ENCODE measurements around the gene PACSIN1.

Gene PACSIN1

DNA sequence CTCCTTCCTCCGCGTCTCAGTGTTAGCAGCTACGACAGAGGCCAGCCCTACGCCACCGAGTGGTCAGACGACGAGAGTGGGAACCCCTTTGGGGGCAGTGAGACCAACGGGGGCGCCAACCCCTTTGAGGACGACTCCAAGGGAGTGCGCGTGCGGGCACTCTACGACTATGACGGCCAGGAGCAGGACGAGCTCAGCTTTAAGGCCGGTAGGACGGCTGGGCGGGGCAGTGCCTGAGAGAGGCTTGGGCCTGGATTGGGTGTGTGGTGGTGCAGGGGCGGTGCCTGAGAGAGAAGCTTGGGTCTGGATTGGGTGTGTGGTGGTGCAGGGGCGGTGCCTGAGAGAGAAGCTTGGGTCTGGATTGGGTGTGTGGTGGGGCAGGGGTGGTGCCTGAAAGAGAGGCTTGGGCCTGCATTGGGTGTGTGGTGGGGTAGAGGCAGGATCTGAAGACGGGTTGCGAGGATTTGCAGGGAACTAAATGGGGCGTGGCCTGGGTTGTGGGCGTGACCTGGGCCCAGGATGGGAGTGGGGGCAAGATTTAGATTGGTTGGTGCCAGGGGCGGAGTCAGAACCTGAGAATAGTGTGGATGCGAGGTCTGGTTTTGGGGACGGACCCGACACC is 65.8 kb downstream of the PACSIN1 start:
- Histone ChIP-seq H3K4me3 (ENCODE audit: low read depth, low read length) (no peak overlapping the region), H3K36me3 (ENCODE audit: control insufficient read depth in 2 of 2, insufficient read depth in 1 of 2, low read length in 2 of 2) (no peaks in the 10 kb centered on the region), H3K9me3 (ENCODE audit: control insufficient read depth, insufficient read depth, low read depth, low read length) (no peaks in the 10 kb centered on the region), H3K27ac (ENCODE audit: extremely low read depth, low read depth, low read length) (no peak overlapping the region), H3K4me1 (ENCODE audit: control insufficient read depth, insufficient read depth, low read length) (no peaks in the 10 kb centered on the region)
- TF ChIP-seq ZNF362 (tag by site-specific recombination; IDR thresholded peaks at IDR 0.05), result no peak
- TF ChIP-seq ZNF24 (tag by site-specific recombination; IDR thresholded peaks at IDR 0.05), result no peak
- no peak for TF ChIP-seq ZFP37 (tag by site-specific recombination; IDR thresholded peaks at IDR 0.05)
- TF ChIP-seq ZNF16 (tag by site-specific recombination; IDR thresholded peaks at IDR 0.05; ENCODE audit: low read depth), result no peak
- no peak for TF ChIP-seq MZF1 (tag by site-specific recombination; IDR thresholded peaks at IDR 0.05; ENCODE audit: borderline replicate concordance)
- TF ChIP-seq, protein P1, sequence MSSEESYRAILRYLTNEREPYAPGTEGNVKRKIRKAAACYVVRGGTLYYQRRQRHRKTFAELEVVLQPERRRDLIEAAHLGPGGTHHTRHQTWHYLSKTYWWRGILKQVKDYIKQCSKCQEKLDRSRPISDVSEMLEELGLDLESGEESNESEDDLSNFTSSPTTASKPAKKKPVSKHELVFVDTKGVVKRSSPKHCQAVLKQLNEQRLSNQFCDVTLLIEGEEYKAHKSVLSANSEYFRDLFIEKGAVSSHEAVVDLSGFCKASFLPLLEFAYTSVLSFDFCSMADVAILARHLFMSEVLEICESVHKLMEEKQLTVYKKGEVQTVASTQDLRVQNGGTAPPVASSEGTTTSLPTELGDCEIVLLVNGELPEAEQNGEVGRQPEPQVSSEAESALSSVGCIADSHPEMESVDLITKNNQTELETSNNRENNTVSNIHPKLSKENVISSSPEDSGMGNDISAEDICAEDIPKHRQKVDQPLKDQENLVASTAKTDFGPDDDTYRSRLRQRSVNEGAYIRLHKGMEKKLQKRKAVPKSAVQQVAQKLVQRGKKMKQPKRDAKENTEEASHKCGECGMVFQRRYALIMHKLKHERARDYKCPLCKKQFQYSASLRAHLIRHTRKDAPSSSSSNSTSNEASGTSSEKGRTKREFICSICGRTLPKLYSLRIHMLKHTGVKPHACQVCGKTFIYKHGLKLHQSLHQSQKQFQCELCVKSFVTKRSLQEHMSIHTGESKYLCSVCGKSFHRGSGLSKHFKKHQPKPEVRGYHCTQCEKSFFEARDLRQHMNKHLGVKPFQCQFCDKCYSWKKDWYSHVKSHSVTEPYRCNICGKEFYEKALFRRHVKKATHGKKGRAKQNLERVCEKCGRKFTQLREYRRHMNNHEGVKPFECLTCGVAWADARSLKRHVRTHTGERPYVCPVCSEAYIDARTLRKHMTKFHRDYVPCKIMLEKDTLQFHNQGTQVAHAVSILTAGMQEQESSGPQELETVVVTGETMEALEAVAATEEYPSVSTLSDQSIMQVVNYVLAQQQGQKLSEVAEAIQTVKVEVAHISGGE (tag by site-specific recombination; conservative IDR thresholded peaks at IDR 0.05; ENCODE audit: low read depth), result no peak
- TF ChIP-seq ZNF561 (tag by site-specific recombination; IDR thresholded peaks at IDR 0.05; ENCODE audit: borderline replicate concordance), result no peak
- TF ChIP-seq, protein P2, sequence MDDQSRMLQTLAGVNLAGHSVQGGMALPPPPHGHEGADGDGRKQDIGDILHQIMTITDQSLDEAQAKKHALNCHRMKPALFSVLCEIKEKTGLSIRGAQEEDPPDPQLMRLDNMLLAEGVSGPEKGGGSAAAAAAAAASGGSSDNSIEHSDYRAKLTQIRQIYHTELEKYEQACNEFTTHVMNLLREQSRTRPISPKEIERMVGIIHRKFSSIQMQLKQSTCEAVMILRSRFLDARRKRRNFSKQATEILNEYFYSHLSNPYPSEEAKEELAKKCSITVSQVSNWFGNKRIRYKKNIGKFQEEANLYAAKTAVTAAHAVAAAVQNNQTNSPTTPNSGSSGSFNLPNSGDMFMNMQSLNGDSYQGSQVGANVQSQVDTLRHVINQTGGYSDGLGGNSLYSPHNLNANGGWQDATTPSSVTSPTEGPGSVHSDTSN (CRISPR knock-in tag; IDR thresholded peaks at IDR 0.05), result no peak
- TF ChIP-seq GLIS1 (tag by site-specific recombination; IDR thresholded peaks at IDR 0.05), result no peak
- TF ChIP-seq KLF8 (tag by site-specific recombination; IDR thresholded peaks at IDR 0.05), result peak; percentile 47; the same call in 1 of the 2 replicates
- no peak for TF ChIP-seq ZNF624 (tag by site-specific recombination; IDR thresholded peaks at IDR 0.05)
- TF ChIP-seq YY2 (tag by site-specific recombination; IDR thresholded peaks at IDR 0.05), result no peak
- no peak for TF ChIP-seq ZNF513 (tag by site-specific recombination; IDR thresholded peaks at IDR 0.05)
- TF ChIP-seq SP2 (tag by site-specific recombination; IDR thresholded peaks at IDR 0.05), result peak; percentile 75
- TF ChIP-seq, protein P3, sequence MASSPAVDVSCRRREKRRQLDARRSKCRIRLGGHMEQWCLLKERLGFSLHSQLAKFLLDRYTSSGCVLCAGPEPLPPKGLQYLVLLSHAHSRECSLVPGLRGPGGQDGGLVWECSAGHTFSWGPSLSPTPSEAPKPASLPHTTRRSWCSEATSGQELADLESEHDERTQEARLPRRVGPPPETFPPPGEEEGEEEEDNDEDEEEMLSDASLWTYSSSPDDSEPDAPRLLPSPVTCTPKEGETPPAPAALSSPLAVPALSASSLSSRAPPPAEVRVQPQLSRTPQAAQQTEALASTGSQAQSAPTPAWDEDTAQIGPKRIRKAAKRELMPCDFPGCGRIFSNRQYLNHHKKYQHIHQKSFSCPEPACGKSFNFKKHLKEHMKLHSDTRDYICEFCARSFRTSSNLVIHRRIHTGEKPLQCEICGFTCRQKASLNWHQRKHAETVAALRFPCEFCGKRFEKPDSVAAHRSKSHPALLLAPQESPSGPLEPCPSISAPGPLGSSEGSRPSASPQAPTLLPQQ (tag by site-specific recombination; IDR thresholded peaks at IDR 0.05), result no peak
- peak; percentile 71 for TF ChIP-seq KLF9 (tag by site-specific recombination; IDR thresholded peaks at IDR 0.05; ENCODE audit: low read depth)
- TF ChIP-seq ZNF785 (tag by site-specific recombination; IDR thresholded peaks at IDR 0.05), result no peak
- CTCF ChIA-PET, result interaction anchor here (0.6 to 0.7 kb wide), 2 partner anchors 77 to 106 kb away, joined by 3 read pairs; no protein-coding TSS in a partner anchor
- POLR2A ChIA-PET, result no interaction called here

Data from HEK293 (cell line).